ENCODE measurements around the gene AFDN. TPM values are rescaled to one million over a fixed set of nuclear protein-coding genes. Genes with fewer than 3 reads are reported as not detected.

The AFDN gene
- total RNA-seq, 1 experiment from 2014 or later = 108 TPM

GRCh38 chr6:167812088-167812487 is 14.6 kb upstream of the AFDN start:
- no peak overlapping the region for H2AFZ ChIP-seq
- DNase-seq = no peak
- intact Hi-C loops (cut with micrococcal nuclease; ENCODE audit: unreplicated experiment) = no loop called here
- BruUV-seq (replicated peaks) = no TSS peak
- H3K9me2 ChIP-seq (ENCODE audit: insufficient read depth) = no peaks in the 10 kb centered on the region
- no peak overlapping the region for H3K4me2 ChIP-seq
- H3K4me3 ChIP-seq = no peak overlapping the region
- no peaks in the 10 kb centered on the region for H3K27me3 ChIP-seq (ENCODE audit: insufficient read depth, low read depth)
- no peaks in the 10 kb centered on the region for H3F3A ChIP-seq (ENCODE audit: insufficient read depth, low read depth)
- ChIA-PET CTCF (no interaction called here), POLR2A (ENCODE audit: unreplicated experiment) (no interaction called here)
- no peaks in the 10 kb centered on the region for H4K20me1 ChIP-seq (ENCODE audit: insufficient read depth)
- H3K27ac ChIP-seq = no peak overlapping the region
- no peaks in the 10 kb centered on the region for H3K9me3 ChIP-seq (ENCODE audit: insufficient read depth, low read depth)
- no peaks in the 10 kb centered on the region for H3K36me3 ChIP-seq (ENCODE audit: low read depth)
- H3K4me1 ChIP-seq (replicated peaks; ENCODE audit: insufficient read depth) = peaks cover under 1% of the 10 kb centered on the region; the same call in 1 of the 2 replicates
- H3K79me2 ChIP-seq (ENCODE audit: low read depth) = no peaks in the 10 kb centered on the region
- TF ChIP-seq EZH2 (IDR thresholded peaks at IDR 0.05; ENCODE audit: low read depth) (no peak), CTCF (conservative IDR thresholded peaks at IDR 0.05) (no peak)

GRCh38 chr6:167815296-167815980 is 11.3 kb upstream of the AFDN start:
- H2AFZ ChIP-seq = no peak overlapping the region
- H3K9me3 ChIP-seq (ENCODE audit: insufficient read depth, low read depth) = no peaks in the 10 kb centered on the region
- H3K4me3 ChIP-seq = no peak overlapping the region
- ChIA-PET POLR2A (ENCODE audit: unreplicated experiment) (no interaction called here), CTCF (no interaction called here)
- H3K9me2 ChIP-seq (ENCODE audit: insufficient read depth) = no peaks in the 10 kb centered on the region
- intact Hi-C loops (cut with micrococcal nuclease; ENCODE audit: unreplicated experiment) = no loop called here
- TF ChIP-seq EZH2 (IDR thresholded peaks at IDR 0.05; ENCODE audit: low read depth) = no peak
- TF ChIP-seq CTCF (conservative IDR thresholded peaks at IDR 0.05) = no peak
- H3K4me2 ChIP-seq = no peak overlapping the region
- H3K4me1 ChIP-seq (replicated peaks; ENCODE audit: insufficient read depth) = peaks cover 17% of the 10 kb centered on the region
- H3K27ac ChIP-seq = no peak overlapping the region
- BruUV-seq (replicated peaks) = no TSS peak
- no peaks in the 10 kb centered on the region for H4K20me1 ChIP-seq (ENCODE audit: insufficient read depth)
- no peak for DNase-seq
- H3F3A ChIP-seq (ENCODE audit: insufficient read depth, low read depth) = no peaks in the 10 kb centered on the region; the same call in 1 of the 2 replicates
- no peaks in the 10 kb centered on the region for H3K36me3 ChIP-seq (ENCODE audit: low read depth)
- no peaks in the 10 kb centered on the region for H3K27me3 ChIP-seq (ENCODE audit: insufficient read depth, low read depth)
- no peaks in the 10 kb centered on the region for H3K79me2 ChIP-seq (ENCODE audit: low read depth)

GRCh38 chr6:167817016-167817415 is 9.7 kb upstream of the AFDN start:
- Histone ChIP-seq H3K9me2 (ENCODE audit: insufficient read depth) (no peaks in the 10 kb centered on the region), H4K20me1 (ENCODE audit: insufficient read depth) (no peaks in the 10 kb centered on the region), H2AFZ (no peak overlapping the region), H3K4me1 (replicated peaks; ENCODE audit: insufficient read depth) (peaks cover 17% of the 10 kb centered on the region), H3F3A (ENCODE audit: insufficient read depth, low read depth) (no peaks in the 10 kb centered on the region; the same call in 1 of the 2 replicates), H3K4me3 (no peak overlapping the region), H3K9me3 (ENCODE audit: insufficient read depth, low read depth) (no peaks in the 10 kb centered on the region), H3K27me3 (ENCODE audit: insufficient read depth, low read depth) (no peaks in the 10 kb centered on the region), H3K36me3 (ENCODE audit: low read depth) (no peaks in the 10 kb centered on the region), H3K27ac (no peak overlapping the region), H3K4me2 (no peak overlapping the region), H3K79me2 (ENCODE audit: low read depth) (no peaks in the 10 kb centered on the region)
- BruUV-seq (replicated peaks) = no TSS peak
- POLR2A ChIA-PET (ENCODE audit: unreplicated experiment) = no interaction called here
- DNase-seq = no peak
- TF ChIP-seq EZH2 (IDR thresholded peaks at IDR 0.05; ENCODE audit: low read depth) = no peak
- TF ChIP-seq CTCF (conservative IDR thresholded peaks at IDR 0.05) = no peak
- intact Hi-C loops (cut with micrococcal nuclease; ENCODE audit: unreplicated experiment) = no loop called here
- CTCF ChIA-PET = no interaction called here

Data from PC-9 (cell line).